ES-I3 (cell line): ENCODE results near the gene SELENOI.
"Not testable (repeated sequence)": the region's sequence is repeated elsewhere in the genome, so short reads cannot be mapped to it uniquely, and the experiment has no call there.

ENCODE experiments used
- H3K36me3 ChIP-seq: 2 replicates; pipeline ENCODE4 v1.6.1; 2013; ENCODE audit warnings: mild to moderate bottlenecking, low read length, control low read depth, moderate library complexity; ENCODE audit not compliant: insufficient read depth
- H3K4me1 ChIP-seq: 2 replicates; pipeline ENCODE4 v1.6.1; 2013; ENCODE audit warnings: mild to moderate bottlenecking, control low read depth, low read length; ENCODE audit not compliant: insufficient read depth
- H3K9ac ChIP-seq: 2 replicates; pipeline ENCODE4 v1.6.1; 2013; ENCODE audit warnings: low read depth, mild to moderate bottlenecking, low read length, moderate library complexity
- H3K9me3 ChIP-seq: 2 replicates; pipeline ENCODE4 v1.6.1; 2013; ENCODE audit warnings: mild to moderate bottlenecking, low read length, moderate library complexity; ENCODE audit not compliant: control insufficient read depth, insufficient read depth

The SELENOI gene

DNA sequence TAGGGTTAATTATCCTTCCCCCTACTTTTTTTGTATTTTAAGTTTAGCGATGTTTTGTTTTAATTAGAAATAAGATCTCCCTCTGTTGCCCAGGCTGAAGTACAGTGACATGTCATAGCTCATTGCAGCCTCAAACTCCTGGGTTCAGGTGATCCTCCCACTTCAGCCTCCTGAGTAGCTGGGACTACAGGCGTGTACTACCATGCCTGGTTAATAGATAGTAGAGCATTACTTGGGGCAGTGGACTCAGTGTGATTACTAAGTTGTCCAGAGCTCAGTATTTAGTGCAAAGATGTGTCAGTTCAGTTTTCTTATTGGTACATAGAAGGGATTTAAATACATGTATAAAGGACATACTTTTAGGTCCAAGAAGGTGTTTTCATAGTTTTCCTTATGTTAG lies 10.2 kb downstream of the SELENOI start:
- Histone ChIP-seq H3K36me3 (no peaks in the 10 kb centered on the region), H3K9me3 (no peaks in the 10 kb centered on the region; the same call in 1 of the 2 replicates), H3K4me1 (peaks cover 15% of the 10 kb centered on the region), H3K9ac (no peak overlapping the region)

DNA sequence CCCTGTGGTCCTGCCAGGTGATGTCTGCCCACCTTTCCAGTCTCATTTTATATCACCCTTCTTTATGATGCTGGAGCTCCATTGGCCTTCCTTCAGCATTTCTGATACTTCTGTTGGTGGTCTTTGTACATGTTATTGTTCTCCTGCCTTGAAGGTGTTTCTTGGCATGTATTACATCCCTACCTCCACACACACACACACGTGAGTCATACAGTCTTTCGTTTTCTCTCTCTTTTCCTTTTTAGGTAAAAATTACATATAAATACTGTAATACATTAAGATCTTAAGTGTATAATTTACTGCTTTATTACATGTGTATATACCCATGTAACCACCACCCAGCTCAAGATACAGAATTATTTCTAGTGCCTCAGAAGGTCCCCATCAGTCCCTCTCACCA lies 10.8 kb downstream of the SELENOI start:
- Histone ChIP-seq H3K9me3 (no peaks in the 10 kb centered on the region; the same call in 1 of the 2 replicates), H3K4me1 (peaks cover 15% of the 10 kb centered on the region), H3K9ac (no peak overlapping the region), H3K36me3 (no peaks in the 10 kb centered on the region)

DNA sequence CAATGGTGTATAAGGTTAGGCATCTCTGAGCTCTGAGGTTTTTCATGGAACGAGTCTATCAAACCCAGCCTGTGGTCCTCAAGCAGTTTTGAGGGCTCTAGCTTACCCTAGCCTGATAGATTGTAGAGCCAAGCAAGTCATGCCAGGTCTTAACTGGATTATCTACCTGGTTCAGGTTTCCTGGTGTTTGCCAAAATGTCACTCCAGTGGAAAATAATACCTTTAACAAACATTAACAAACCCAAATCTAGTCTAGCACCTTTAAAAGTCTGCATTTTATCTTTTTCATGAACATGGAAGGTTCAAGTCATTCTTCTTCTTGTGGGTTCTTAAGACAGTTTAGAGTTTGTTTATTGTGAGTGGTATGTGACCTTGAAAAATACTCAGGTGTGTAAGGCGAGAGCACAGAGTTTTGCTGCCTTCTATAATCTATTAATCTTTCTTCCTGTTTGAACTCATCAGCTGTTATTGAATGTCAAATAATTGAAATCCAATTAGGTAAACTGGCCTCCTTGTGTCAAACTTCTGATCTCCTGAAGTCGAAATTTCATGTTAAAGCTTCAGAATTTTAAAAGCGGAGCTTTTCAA lies 14.0 kb downstream of the SELENOI start:
- H3K4me1 ChIP-seq, result peaks cover 15% of the 10 kb centered on the region
- no peaks in the 10 kb centered on the region for H3K36me3 ChIP-seq
- no peaks in the 10 kb centered on the region for H3K9me3 ChIP-seq
- no peak overlapping the region for H3K9ac ChIP-seq

DNA sequence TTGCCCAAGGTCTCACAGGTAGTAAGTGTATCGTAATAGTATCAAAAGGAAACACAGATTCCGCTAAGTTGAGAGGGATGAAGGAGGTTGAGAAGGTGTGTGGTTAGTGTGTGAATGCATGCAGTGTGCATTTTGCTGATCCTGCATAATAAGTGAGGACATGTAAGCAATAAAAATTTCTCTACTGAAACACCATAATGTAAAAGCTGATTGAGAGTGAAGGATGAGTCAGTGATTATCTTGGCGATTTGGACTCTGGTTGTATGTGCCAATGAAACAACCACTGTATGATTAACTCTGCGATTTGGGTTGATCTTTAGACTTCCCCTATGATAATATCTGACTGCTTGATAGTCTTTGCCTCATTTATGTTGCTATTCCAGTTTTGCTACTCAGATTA lies 17.4 kb downstream of the SELENOI start:
- Histone ChIP-seq H3K4me1 (peaks cover 3% of the 10 kb centered on the region; the same call in 1 of the 2 replicates), H3K9ac (no peak overlapping the region), H3K9me3 (0 out of 2 replicates have a peak, but pooled peaks cover 2% of the 10 kb centered on the region), H3K36me3 (peaks cover 5% of the 10 kb centered on the region; the same call in 1 of the 2 replicates)

DNA sequence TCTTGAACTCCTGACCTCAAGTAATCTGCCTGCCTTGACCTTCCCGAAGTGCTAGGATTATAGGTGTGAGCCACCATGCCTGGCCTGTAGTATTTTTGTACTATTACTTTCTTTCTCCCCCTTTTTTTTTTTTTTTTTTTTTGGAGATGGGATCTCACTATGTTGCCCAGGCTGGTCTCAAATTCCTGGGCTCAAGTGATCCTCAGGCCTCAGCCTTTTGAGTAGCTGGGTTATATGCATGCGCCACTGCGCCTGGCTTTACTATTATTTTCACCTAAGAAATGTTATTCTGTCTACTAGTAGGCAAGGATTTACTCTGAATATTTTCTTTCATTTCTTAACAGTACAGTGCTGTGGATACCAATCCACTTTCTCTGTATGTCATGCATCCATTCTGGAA lies 18.0 kb downstream of the SELENOI start:
- H3K9ac ChIP-seq, result no peak overlapping the region

DNA sequence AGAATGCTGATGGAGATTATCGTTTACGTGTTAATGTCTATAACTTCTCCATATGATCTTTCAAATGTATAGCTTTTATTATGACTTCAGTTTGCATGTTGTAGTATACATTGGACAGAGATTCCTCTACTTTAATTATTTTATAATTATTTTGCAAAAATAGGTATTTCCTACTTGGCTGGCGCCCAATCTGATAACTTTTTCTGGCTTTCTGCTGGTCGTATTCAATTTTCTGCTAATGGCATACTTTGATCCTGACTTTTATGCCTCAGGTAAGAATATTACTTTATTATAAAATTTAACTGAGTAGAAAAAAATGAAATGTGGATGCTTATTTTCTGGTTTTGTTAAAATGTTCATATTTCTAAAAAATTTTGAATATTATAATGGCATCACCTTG lies 18.7 kb downstream of the SELENOI start:
- peaks cover 9% of the 10 kb centered on the region for H3K36me3 ChIP-seq
- H3K9me3 ChIP-seq, result peaks cover 3% of the 10 kb centered on the region; the same call in 1 of the 2 replicates
- no peak overlapping the region for H3K9ac ChIP-seq
- H3K4me1 ChIP-seq, result no peaks in the 10 kb centered on the region

More for the DNA sequence above, 18.0 kb downstream of the SELENOI start:
- Histone ChIP-seq H3K4me1 (no peaks in the 10 kb centered on the region), H3K9me3 (0 out of 2 replicates have a peak, but pooled peaks cover 3% of the 10 kb centered on the region), H3K36me3 (peaks cover 5% of the 10 kb centered on the region; the same call in 1 of the 2 replicates)

DNA sequence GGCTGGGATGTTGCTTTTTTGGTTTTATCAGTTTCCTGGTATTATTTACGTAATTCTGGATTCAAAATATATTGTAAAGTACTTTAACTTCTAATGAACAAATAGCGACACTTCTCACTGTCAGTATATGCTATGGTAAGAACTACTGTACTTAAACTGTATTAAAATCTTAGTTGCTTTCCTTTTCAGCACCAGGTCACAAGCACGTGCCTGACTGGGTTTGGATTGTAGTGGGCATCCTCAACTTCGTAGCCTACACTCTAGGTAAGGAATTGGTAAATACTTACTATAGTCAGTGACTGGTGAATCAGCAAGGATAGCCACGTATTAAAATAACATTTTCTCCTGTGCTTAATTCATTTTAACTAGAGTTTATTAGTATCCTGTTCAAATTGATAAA lies 21.0 kb downstream of the SELENOI start:
- H3K36me3 ChIP-seq, result peaks cover 10% of the 10 kb centered on the region
- peaks cover 6% of the 10 kb centered on the region; the same call in 1 of the 2 replicates for H3K9me3 ChIP-seq
- no peaks in the 10 kb centered on the region for H3K4me1 ChIP-seq
- H3K9ac ChIP-seq, result no peak overlapping the region

DNA sequence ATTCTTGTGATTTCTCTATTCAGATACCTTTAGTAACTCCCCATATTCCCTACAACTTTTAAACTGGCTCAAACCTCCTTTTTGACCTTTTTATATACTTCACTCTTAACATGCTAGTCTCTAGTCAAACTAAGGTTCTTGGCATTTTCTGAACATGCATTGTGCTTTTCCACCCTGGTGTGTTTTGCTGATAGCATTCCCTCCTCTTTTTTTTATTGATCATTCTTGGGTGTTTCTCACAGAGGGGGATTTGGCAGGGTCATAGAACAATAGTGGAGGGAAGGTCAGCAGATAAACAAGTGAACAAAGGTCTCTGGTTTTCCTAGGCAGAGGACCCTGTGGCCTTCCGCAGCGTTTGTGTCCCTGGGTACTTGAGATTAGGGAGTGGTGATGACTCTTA lies 23.7 kb downstream of the SELENOI start:
- peaks cover 15% of the 10 kb centered on the region for H3K36me3 ChIP-seq

DNA sequence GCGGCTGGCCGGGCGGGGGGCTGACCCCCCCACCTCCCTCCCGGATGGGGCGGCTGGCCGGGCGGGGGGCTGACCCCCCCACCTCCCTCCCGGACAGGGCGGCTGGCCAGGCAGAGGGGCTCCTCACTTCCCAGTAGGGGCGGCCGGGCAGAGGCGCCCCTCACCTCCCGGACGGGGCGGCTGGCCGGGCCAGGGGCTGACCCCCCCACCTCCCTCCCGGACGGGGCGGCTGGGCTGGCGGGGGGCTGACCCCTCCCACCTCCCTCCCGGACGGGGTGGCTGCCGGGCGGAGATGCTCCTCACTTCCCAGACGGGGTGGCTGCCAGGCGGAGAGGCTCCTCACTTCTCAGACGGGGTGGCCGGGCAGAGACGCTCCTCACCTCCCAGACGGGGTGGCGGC lies 25.0 kb downstream of the SELENOI start:
- H3K9me3 ChIP-seq, H3K4me1 ChIP-seq, H3K9ac ChIP-seq: not testable (repeated sequence)
- H3K36me3 ChIP-seq, result peaks cover 20% of the 10 kb centered on the region

More for the DNA sequence above, 23.7 kb downstream of the SELENOI start:
- not testable (repeated sequence) for H3K4me1 ChIP-seq, H3K9me3 ChIP-seq, H3K9ac ChIP-seq

DNA sequence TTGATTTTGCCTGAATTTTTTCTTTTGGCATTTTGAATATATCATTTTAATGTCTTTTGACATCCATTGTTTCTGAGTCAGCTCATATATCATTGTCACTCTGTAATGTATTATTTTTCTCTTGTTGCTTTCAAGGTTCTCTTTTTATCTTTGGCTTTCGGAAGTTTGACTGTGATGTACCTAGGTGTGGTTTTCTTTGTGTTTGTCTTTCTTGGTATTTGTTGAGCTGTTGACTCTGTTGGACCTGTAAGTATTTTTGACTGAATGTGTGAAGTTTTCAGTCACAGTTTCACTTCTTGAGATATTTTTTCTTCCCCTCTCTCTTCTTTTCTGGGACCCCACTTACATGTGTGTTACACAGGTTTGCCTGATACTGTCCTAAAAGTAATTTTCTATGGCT lies 30.9 kb downstream of the SELENOI start:
- Histone ChIP-seq H3K9me3 (peaks cover 1% of the 10 kb centered on the region; the same call in 1 of the 2 replicates), H3K4me1 (no peaks in the 10 kb centered on the region), H3K9ac (no peak overlapping the region), H3K36me3 (peaks cover 10% of the 10 kb centered on the region)

DNA sequence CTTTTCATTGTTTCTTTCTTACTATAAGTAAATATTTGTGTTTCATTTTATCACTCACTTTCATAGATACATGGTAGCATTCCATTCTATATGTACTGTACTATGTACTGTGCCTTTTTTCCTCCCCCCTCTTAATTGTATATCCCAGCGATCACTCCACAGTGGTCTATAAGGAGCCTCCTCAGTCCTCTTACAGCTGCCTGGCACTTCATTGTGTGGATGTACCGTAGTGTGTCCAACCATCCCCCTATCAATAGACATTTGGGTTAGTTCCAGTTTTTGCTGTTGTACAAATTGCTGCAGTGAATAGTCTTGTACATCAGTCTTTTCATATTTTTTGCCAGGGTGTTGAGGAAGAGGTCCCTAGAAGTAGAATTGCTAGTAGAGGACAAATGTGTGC lies 34.3 kb downstream of the SELENOI start:
- Histone ChIP-seq H3K4me1 (no peaks in the 10 kb centered on the region), H3K9me3 (no peaks in the 10 kb centered on the region), H3K36me3 (peaks cover 4% of the 10 kb centered on the region), H3K9ac (no peak overlapping the region)

DNA sequence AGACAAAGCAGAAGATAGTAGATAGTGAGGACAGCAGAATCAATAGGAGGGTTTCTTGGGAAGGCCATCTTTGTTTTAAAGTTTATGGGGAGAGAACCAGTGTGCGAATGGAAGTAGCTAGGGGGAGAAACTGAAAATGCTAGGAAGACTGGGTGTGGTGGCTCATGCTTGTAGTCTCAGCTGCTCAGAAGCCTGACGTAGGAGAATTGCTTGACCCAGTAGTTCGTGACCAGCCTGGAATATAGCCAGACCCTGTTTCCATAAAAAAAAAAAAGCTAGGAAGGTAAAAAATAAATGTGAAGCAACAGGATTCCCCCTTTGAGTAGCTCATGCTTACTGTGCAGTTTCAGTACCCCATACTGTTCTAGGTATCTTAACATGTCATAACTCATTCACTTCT lies 36.6 kb downstream of the SELENOI start:
- H3K36me3 ChIP-seq, result peaks cover 8% of the 10 kb centered on the region
- H3K9ac ChIP-seq, result no peak overlapping the region
- H3K4me1 ChIP-seq, result no peaks in the 10 kb centered on the region
- no peaks in the 10 kb centered on the region for H3K9me3 ChIP-seq

DNA sequence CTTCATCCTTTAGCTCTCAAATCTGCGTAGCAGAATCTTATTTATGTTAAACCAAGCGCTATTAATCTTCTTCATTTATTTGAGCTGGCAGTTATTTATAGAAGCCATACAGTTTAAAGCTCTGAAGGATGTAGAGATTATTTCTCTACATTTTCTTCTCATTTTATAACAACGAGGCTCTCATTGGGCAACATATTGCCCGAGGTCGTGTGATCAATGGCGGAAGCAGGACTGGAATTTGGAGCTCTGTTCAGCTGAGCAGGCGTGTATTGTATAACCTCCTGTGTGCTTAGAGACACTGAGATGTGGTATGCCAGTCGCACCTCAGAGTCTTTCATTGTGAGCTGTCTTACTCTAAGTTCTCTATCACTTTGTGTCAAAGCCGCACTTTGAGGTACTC lies 38.2 kb downstream of the SELENOI start:
- Histone ChIP-seq H3K9ac (no peak overlapping the region), H3K9me3 (no peaks in the 10 kb centered on the region), H3K4me1 (no peaks in the 10 kb centered on the region), H3K36me3 (peaks cover 8% of the 10 kb centered on the region; the same call in 1 of the 2 replicates)

DNA sequence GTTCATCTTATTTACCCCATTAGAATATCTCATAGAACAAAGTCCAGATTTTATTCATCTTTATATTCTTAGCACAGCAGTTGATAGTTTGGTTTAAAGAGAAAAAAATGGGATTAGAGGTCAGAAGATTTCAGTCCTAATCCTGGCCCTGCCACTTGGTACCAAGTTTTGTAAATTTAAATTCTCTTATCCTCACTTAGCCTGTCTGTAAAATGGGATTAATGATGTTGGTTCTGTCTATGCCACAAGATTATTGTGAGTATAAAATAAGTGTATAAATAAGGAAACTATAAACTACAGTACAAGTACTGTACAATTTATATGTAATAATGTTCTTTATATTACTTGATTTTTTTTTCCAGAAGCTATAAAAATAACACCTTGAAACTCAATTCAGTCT lies 38.7 kb downstream of the SELENOI start:
- Histone ChIP-seq H3K36me3 (peaks cover 8% of the 10 kb centered on the region; the same call in 1 of the 2 replicates), H3K9me3 (no peaks in the 10 kb centered on the region), H3K4me1 (no peaks in the 10 kb centered on the region), H3K9ac (no peak overlapping the region)

DNA sequence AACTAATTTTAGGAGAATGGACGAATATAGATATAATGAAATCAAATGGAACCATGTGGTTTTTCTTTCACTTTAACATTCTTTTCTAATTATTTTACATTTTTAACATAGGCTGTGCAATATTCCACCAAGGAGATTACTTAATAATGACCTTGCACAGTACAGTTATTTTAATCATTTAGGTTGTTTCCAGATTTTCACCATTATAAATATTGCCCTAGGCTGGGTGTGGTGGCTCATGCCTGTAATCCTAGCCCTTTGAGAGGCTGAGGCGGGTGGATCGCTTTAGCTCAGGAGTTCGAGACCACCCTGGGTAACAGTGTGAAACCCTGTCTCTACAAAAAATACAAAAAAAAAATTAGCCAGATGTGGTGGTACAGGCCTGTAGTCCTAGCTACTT lies 41.2 kb downstream of the SELENOI start:
- Histone ChIP-seq H3K9me3 (no peaks in the 10 kb centered on the region), H3K36me3 (peaks cover 7% of the 10 kb centered on the region; the same call in 1 of the 2 replicates), H3K9ac (no peak overlapping the region), H3K4me1 (no peaks in the 10 kb centered on the region)
